ENCODE measurements around the gene MED16. TPM values are rescaled to one million over a fixed set of nuclear protein-coding genes. Genes with fewer than 3 reads are reported as not detected.

MED16 gene
- total RNA-seq, 2 donors from 2014 or later: 60.4 to 64.1 TPM

DNA sequence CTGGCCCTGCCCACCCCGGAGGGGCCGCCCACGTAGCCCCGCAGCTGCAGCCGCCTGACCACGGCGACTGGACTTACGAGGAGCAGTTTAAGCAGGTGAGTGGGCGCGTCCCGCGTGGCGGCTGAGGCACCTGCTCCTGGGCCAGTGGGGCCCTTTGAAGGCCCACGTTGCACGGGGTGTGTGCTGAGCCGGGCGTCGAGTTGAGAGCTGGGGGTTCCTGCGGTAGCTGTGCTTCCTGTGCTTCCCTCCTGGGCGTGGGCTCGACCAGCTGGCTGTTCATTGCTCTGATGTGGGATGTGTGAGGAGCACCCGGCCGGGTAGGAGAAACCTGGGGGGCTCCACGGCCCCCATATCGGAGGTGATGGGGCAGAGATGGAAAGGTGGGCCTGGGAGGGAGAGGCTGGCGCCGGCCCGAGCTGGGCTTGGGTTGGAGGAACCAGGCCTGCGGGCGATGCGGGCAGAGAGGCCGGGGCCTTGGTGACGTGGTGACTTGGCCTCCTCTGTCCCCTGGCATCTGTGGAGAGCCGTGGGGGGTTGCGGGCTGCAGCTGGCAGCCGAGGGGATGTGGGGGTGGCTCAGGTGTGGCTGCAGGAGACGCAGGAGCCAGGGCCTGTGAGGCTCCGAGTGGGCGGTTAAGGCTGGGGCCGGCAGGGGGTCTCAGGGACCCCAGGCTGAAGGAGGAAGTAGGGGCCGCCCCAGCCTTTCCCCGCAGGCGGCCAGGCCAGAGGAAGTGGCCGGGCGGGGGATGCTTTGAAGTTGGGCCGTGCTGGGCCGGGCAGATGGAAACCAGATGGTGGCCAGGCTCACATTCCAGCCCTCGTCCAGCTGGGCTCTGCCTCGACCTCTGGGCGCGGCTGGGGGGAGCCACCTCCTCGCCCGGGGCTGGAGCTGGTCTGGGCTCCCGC lies 39.9 kb upstream of the MED16 start:
- Mint-ChIP-seq H3K27me3 (no peaks in the 10 kb centered on the region), H3K4me3 (peak overlapping the region; percentile 71), H3K36me3 (ENCODE audit: low read depth) (peaks cover 24% of the 10 kb centered on the region), H3K4me1 (peaks cover 4% of the 10 kb centered on the region), H3K9me3 (no peaks in the 10 kb centered on the region), H3K27ac (peak overlapping the region; percentile 68)
- ATAC-seq (replicated peaks): peak; percentile 19

DNA sequence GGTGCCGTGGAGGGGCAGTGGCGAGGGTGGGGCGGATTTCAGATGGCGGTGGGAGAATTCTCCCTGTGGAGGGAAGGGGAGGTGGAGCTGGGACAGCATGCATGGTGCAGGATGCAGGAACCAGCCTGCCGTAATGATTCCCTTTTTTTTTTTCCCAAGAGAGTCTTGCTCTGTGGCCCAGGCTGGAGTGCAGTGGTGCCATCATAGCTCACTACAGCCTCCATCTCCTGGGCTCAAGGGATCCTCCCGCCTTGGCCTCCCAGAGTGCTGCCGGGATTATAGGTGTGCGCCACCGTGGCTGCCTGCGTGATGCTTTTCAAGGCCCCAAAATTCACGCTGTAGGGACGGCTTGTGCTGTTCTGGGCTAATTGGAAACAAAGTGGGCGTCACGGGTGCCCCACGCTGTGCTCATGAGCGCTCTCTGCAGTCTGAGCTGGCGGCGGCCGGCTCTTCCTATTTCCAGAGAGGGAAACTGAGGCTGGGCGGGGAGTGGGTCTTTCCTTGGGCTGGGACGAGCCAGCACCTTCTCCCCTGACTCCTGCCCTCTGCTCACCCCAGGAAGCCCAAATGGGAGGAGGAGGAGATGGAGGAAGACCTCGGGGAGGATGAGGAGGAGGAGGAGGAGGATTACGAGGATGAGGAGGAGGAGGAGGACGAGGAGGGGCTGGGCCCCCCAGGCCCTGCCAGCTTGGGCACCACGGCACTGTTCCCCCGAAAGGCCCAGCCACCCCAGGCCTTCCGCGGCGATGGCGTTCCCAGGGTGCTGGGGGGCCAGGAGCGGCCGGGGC lies 39.1 kb upstream of the MED16 start:
- Mint-ChIP-seq H3K27me3 (no peaks in the 10 kb centered on the region), H3K4me3 (peak overlapping the region; percentile 71), H3K27ac (no peak overlapping the region), H3K4me1 (peaks cover 4% of the 10 kb centered on the region), H3K36me3 (ENCODE audit: low read depth) (peaks cover 17% of the 10 kb centered on the region), H3K9me3 (no peaks in the 10 kb centered on the region)
- no peak for ATAC-seq (replicated peaks)

DNA sequence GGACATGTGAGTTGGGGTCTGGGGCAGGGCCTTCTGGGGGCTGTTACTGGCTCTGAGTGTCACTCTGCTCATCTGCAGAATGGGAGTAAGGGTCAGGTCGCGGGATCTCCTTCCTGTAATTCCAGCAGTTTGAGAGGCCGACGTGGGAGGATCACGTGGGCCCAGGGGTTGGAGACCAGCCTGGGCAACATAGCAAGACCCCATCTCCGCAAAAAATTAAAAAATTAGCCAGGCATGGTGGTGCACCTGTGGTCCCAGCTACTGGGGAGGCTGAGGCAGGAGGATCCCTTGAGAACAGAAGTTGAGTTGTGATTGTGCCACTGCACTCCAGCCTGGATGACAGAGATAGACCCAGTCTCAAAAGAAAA lies 36.9 kb upstream of the MED16 start:
- ATAC-seq (replicated peaks): no peak
- Mint-ChIP-seq H3K27me3 (no peaks in the 10 kb centered on the region), H3K9me3 (no peaks in the 10 kb centered on the region), H3K4me1 (peaks cover 4% of the 10 kb centered on the region), H3K4me3 (no peak overlapping the region), H3K27ac (no peak overlapping the region), H3K36me3 (ENCODE audit: low read depth) (peaks cover 16% of the 10 kb centered on the region)

DNA sequence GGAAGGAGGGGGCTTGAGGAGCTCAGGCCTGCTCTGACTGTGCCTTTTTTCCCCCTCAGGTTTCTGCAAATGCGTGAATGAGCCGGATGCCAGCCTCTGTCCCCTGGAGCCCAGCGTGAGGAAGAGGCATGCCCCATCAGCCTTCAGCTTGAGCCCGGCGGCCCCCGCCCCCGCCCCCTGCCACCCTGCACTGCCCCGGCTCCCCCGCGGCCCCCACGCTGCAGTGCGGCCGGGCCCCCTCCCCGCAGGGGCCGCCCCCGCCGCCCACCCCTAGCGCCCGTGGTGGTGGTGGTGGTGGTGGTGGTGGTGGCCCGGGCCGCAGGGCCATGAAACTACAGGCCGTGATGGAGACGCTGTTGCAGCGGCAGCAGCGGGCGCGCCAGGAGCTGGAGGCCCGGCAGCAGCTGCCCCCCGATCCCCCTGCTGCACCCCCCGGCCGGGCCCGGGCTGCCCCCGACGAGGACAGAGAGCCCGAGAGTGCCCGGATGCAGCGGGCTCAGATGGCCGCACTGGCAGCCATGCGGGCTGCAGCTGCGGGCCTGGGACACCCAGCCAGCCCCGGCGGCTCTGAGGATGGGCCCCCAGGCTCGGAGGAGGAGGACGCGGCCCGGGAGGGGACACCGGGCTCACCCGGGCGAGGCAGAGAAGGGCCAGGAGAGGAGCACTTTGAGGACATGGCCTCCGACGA lies 36.4 kb upstream of the MED16 start:
- Mint-ChIP-seq H3K4me3 (no peak overlapping the region), H3K27ac (no peak overlapping the region), H3K36me3 (ENCODE audit: low read depth) (peaks cover 16% of the 10 kb centered on the region), H3K9me3 (no peaks in the 10 kb centered on the region), H3K4me1 (peaks cover 4% of the 10 kb centered on the region), H3K27me3 (no peaks in the 10 kb centered on the region)
- ATAC-seq (replicated peaks): no peak

DNA sequence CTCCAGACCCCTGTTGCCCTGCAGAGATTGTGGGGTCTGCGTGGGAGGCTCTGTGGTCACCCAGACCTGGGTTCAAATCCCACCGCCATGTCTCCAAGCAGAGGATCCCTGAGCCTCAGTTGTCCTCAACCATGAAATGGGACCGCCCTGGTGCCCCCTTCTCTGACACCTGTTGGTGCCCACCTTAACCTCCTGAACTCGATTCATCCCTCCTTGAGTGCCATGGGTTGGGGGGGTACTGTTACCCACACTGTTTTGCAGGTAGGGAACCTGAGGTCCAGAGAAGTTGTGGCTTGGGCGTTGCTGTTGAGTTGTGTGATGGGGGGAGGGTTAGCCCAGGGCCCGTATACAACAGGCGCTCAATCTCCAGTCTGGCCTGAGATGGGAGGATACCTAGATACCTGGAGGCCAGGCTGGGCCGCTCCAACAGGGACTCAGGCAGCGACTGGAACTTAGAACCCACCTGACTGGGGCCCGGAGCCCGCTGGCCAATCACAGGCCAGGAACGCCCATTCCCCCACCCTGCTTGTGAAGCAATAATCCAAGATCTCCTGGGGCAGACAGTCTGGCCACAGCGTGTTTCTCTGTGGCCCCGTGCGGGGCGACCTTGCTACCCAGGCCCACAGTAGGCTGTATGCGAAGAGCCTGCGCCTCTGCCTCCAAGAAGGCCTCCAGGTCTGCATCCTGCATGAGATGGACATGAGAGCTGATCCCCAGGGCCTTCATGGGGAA lies 35.6 kb upstream of the MED16 start:
- Mint-ChIP-seq H3K27ac (no peak overlapping the region), H3K4me1 (peaks cover 4% of the 10 kb centered on the region), H3K27me3 (no peaks in the 10 kb centered on the region), H3K36me3 (ENCODE audit: low read depth) (peaks cover 16% of the 10 kb centered on the region), H3K9me3 (no peaks in the 10 kb centered on the region), H3K4me3 (no peak overlapping the region)
- ATAC-seq (replicated peaks): no peak

DNA sequence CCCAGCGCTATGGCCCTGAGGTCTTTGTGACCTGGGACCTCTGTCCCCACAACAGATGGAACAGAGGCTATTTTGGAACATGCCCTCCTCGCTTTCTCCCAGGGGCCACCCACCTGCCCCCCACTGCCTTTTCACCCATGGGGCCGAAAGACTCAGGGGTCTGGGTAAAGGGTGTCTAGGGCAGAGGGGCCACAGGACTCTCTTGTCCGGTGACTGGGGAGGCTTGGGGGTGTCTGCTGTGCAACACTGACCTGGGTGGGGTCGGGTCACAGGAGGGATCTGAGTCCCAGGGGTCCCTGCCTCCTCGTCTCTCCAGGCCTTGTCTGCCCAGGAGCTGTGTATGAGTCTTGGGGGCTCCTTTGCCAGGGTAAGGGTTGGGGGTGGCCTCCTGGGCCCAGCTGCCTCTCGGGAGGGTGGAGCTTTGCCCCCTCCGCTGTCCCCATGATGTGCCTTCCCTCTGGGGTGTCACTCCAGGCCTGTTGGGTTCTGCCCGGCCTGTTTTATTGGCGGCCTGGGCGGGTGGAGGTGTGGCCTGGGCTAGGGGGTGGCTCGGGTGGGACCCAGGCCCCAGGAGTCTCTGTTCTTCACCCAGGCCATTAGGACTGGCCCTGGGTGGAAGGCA lies 34.9 kb upstream of the MED16 start:
- H3K27me3 Mint-ChIP-seq: no peaks in the 10 kb centered on the region
- H3K4me1 Mint-ChIP-seq: peaks cover 4% of the 10 kb centered on the region
- H3K36me3 Mint-ChIP-seq (ENCODE audit: low read depth): peaks cover 16% of the 10 kb centered on the region
- no peak for ATAC-seq (replicated peaks)
- peak overlapping the region; percentile 68 for H3K4me3 Mint-ChIP-seq
- no peaks in the 10 kb centered on the region for H3K9me3 Mint-ChIP-seq
- no peak overlapping the region for H3K27ac Mint-ChIP-seq

DNA sequence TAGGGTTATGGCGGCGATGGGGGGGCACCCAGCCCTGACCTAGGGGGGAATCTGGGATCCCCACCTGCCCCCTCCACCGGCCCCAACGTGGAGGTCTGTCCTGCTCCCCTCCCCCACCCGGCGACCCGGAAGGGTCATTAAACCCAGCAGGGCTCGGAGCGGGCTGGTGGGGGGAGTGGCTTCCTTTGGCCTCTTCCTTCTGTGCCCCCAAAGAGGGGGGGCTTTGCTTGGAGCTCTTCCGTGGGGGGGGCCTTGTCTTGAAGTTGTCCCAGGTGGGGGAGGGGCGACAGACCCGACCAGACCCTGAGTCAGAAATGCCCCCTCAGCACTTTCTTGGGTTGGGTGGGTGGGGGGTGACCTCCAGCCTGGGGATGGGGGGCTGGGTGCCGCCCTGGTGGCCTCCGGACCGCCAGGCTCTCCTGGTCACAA lies 34.4 kb upstream of the MED16 start:
- no peaks in the 10 kb centered on the region for H3K9me3 Mint-ChIP-seq

DNA sequence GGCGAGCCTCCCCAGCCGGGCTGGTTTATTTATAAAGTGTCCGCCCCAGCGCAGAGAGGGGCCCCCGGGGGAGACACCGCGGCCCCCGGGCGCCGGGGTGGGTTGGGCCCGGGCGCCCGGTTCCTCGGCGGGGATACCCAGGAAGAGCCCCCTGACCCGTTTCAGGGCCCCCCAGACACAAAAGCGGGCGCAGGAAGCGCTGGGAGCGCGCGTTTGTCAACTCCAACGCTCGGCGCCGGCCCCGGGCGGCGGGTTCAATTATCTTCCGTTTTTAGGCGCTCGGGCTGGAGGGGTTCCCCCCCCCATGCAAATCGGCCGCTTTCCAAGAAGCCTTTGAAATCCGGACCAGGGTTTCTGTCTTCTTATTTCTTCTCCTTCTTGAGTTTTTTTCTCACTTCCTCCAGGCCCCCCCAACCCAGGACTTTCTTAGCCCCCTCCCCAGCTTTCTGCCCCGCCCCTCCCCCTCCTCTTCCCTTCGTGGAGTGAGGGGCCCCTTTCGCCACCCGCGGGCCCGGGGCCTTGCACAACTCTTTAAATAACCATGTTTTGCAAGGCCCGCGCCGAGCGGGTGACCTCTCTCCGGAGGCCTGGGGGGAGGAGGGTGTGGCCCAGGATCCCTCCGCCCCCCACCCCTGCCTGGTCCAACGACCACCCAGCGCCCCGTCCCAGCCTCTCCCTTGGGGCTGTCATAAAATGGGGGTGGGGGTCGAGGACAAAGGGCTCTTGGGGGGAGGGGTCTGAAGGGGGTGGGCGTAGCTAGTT lies 33.8 kb upstream of the MED16 start:
- H3K27me3 Mint-ChIP-seq: no peaks in the 10 kb centered on the region
- no peaks in the 10 kb centered on the region for H3K4me1 Mint-ChIP-seq
- H3K9me3 Mint-ChIP-seq: no peaks in the 10 kb centered on the region
- no peak for ATAC-seq (replicated peaks)
- H3K4me3 Mint-ChIP-seq: peak overlapping the region; percentile 68
- no peak overlapping the region for H3K27ac Mint-ChIP-seq
- H3K36me3 Mint-ChIP-seq (ENCODE audit: low read depth): peaks cover 19% of the 10 kb centered on the region

More for the DNA sequence above, 34.4 kb upstream of the MED16 start:
- Mint-ChIP-seq H3K4me3 (peak overlapping the region; percentile 68), H3K36me3 (ENCODE audit: low read depth) (peaks cover 16% of the 10 kb centered on the region), H3K27ac (no peak overlapping the region), H3K27me3 (no peaks in the 10 kb centered on the region), H3K4me1 (no peaks in the 10 kb centered on the region)
- ATAC-seq (replicated peaks): no peak

DNA sequence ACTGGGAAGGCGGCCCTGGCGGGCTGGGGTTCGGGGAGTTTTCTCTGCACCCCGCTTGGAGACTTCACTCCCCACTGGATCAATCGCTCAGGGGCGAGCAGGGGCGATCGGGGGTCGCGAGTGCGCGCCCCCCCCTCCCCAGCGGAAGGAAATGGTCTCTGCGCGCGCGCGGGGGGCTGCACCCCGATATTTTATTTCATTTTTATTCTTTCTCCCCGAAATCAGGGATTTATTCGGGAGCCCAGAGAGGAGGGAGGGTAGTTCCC lies 33.3 kb upstream of the MED16 start:
- H3K4me1 Mint-ChIP-seq: no peaks in the 10 kb centered on the region
- no peak overlapping the region for H3K27ac Mint-ChIP-seq
- H3K4me3 Mint-ChIP-seq: peak overlapping the region; percentile 68
- no peak for ATAC-seq (replicated peaks)
- peaks cover 23% of the 10 kb centered on the region for H3K36me3 Mint-ChIP-seq (ENCODE audit: low read depth)
- H3K9me3 Mint-ChIP-seq: no peaks in the 10 kb centered on the region
- H3K27me3 Mint-ChIP-seq: no peaks in the 10 kb centered on the region

DNA sequence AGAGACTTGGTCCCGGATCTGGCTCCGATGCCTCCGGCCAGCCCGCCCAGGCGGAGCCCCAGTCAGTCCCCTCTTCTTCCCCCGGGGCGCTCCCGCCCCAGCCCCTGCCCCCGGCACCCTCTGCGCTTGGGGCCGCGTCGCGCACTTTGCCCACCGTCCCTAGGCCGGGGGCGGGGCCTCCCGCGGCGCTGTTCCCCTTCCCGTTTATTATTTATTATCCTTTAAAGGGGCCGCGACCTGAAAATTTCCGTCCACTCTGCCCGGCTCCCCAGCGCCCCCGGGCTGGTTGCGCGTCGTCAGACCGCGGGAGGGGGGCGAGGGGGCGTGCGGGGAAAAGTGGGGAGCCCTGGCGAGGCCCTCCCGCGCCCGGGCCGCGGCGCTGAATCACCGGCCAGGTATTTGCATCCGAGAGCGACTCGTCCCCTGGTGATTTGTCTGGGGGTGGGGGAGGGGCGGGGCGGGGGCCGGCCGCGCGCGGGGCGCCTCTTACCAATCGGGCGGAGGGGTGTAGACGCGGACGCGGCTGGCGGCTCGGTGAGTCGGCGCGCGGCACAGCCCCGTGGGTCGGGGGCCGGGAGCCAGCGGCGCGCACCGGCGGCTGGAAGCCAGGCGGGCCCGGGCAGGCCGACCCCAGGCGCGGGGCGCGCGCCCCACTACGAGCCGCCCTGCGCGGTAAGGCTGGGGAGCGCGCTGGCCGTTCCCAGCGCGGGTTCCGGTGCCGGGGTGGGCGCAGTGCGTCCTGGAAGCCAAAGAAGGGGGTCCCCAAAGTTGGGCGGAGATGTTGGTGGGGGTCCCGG lies 32.7 kb upstream of the MED16 start, which contains the start of gene ARID3A:
Gene ARID3A, plus strand, starts transcription at position 510 of the 797 bp plus-strand sequence. CDS start 3,494 bp downstream, outside the sequence.
- ATAC-seq (replicated peaks): peak; percentile 58
- H3K9me3 Mint-ChIP-seq: no peaks in the 10 kb centered on the region
- H3K4me1 Mint-ChIP-seq: no peaks in the 10 kb centered on the region
- peak within 1 kb of the TSS; percentile 68 for H3K4me3 Mint-ChIP-seq
- peaks cover 23% of the 10 kb centered on the region for H3K36me3 Mint-ChIP-seq (ENCODE audit: low read depth)
- H3K27ac Mint-ChIP-seq: no peak within 1 kb of the TSS
- H3K27me3 Mint-ChIP-seq: no peaks in the 10 kb centered on the region

DNA sequence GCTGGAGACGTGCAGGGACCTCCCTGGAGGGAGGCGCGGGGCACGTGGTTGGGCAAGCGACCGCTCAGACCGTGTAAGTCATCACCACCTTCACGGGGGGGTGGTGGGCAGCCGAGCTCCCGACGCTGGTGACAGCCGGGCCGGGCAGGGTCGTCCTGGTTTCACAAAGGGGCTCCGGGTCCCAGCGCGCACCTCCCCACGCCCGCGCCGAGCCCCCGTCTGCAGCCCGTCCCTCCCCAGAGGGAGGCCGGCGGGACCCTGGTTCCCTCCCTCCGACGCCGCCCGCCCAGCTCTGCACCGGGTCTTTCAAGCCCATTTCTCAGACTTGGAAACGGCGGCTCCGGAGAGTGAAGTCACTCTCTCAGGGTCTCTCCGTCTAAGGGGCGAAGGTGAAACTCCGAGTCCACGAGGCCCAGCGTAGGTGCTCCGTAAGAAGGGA lies 32.1 kb upstream of the MED16 start:
- H3K9me3 Mint-ChIP-seq: no peaks in the 10 kb centered on the region
- H3K27me3 Mint-ChIP-seq: no peaks in the 10 kb centered on the region
- peaks cover 23% of the 10 kb centered on the region for H3K36me3 Mint-ChIP-seq (ENCODE audit: low read depth)
- peak overlapping the region; percentile 68 for H3K4me3 Mint-ChIP-seq
- no peak overlapping the region for H3K27ac Mint-ChIP-seq
- peak; percentile 67 for ATAC-seq (replicated peaks)
- no peaks in the 10 kb centered on the region for H3K4me1 Mint-ChIP-seq

DNA sequence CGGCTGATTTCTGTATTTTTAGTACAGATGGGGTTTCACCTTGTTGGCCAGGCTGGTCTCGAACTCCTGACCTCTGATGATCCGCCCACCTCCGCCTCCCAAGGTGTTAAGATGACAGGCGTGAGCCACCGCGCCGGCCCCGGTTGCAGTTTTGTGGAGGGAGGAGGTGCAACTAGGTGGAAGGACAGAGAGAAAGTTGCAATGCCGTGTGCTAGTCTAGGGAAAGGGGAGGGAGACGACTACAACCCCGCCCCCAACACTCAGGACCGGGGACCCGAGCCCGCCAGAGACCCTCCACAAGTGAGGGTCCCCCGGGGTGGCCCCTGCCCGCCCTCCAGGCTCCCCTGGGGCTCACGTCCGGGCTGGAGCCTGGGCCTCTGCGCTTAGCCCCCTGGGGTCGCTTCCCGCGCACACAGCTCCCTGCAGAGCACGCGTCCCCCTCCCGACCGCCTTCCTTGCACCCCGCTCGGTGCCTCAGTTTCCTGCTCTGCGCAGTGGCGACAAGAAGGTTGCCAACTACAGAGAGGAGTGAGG lies 31.6 kb upstream of the MED16 start:
- Mint-ChIP-seq H3K4me3 (peak overlapping the region; percentile 68), H3K4me1 (no peaks in the 10 kb centered on the region), H3K9me3 (no peaks in the 10 kb centered on the region), H3K27ac (no peak overlapping the region), H3K36me3 (ENCODE audit: low read depth) (peaks cover 18% of the 10 kb centered on the region), H3K27me3 (no peaks in the 10 kb centered on the region)
- no peak for ATAC-seq (replicated peaks)
